HG03469 (cell line): ENCODE results near the gene SAMHD1.
"Not testable (repeated sequence)": the region's sequence is repeated elsewhere in the genome, so short reads cannot be mapped to it uniquely, and the experiment has no call there.

Experiments used
- ATAC-seq: cut with Tn5 transposase; IDR thresholded peaks from one replicate; pipeline ENCODE4 v1.9.1; 2021; ENCODE audit warnings: mild to moderate bottlenecking, moderate library complexity, moderate number of reproducible peaks; ENCODE audit not compliant: unreplicated experiment

Gene SAMHD1

DNA sequence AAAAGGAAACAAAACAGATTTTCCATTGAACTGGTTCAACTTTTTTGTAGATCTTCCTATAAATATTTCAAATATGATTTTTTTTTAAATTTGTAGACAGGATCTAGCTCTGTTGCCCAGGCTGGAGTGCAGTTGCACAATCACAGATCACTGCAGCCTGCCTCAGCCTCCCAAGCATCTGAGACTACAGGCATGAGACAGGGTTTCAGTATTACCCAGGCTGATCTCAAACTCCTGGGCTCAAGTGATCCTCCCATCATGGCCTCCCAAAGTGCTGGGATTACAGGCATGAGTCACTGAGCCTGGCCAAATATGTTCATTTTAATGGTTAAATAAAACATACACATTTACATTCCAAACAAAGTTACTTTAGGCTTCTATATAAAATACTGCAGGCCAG lies 33.6 kb downstream of the SAMHD1 start:
- no peak for ATAC-seq

DNA sequence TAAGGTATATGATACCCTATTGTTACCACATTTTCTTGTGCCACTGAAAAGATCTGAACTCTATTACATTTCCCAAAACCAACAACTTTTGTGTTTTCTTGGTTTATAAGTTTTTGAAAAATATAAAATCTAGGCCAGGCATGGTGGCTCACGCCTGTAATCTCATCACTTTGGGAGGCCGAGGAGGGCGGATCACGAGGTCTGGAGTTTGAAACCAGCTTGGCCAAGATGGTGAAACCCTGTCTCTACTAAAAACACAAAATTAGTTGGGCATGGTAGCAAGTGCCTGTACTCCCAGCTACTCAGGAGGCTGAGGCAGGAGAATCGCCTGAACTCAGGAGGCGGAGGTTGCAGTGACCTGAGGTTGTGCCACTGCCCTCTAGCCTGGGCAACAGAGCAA lies 34.3 kb downstream of the SAMHD1 start:
- ATAC-seq, result no peak

DNA sequence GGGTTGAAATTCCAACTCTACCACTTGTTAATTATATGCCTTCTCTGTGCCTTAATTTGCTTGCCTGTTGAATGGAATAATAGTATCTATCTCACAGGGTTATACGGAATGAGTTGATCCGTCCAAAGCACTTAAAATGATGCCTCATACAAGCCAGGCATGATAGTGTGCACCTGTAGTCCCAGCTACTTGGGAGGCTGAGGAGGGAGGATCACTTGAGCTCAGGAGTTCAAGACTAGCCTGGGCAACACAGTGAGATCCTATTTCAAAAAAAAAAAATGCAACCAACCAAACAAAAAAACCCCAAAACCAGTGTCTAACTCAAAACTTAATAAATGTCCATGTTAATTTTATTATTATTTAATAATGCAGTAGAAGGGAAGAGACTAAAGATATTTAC lies 35.3 kb downstream of the SAMHD1 start:
- ATAC-seq, result no peak

DNA sequence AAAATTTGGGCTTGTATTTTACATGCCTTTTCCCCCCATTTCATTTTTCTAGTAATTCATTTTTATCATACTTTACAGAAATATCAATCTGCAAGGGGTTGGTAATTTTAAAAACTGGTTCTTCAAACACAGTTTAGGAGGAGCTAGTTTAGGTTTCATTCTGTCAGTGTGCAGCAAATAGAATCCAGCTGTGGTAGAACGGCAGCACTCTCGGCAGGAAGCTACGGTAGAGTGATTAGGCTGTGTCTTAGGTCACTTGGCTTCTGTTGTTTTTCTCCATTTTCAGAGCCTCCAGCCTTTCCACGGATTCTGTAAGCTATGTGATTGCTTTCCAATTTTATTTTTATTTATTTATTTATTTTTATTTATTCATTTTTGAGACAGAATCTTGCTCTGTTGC lies 42.9 kb downstream of the SAMHD1 start:
- no peak for ATAC-seq

DNA sequence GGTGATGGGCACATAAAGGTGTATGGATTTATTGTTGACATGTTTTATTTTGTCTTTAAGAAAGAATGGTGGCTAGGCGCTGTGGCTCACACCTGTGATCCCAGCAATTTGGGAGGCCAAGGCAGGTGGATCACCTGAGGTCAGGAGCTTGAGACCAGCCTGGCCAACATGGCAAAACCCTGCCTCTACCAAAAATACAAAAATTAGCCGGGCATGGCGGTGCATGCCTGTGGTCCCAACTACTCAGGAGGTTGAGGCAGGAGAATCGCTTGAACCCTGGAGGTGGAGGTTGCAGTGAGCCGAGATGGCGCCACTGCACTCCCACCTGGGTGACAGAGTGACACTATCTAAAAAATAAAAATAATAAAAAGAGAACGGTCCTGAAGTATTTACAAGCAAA lies 45.4 kb downstream of the SAMHD1 start:
- ATAC-seq, result not testable (repeated sequence)

DNA sequence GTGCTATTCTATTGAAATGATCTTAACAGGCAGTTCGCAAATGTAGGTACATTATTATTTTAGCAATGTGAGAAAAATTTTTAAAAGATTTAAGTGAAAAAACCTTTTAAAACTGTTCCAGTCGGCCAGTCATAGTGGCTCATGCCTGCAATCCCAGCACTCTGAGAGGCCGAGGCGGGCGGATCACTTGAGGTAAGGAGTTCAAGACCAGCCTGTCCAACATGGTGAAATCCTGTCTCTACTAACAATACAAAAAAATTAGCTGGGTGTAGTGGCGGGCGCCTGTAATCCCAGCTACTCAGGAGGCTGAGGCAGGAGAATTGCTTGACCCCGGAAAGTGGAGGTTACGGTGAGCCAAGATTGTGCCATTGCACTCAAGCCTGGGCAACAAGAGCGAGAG lies 45.9 kb downstream of the SAMHD1 start:
- not testable (repeated sequence) for ATAC-seq

DNA sequence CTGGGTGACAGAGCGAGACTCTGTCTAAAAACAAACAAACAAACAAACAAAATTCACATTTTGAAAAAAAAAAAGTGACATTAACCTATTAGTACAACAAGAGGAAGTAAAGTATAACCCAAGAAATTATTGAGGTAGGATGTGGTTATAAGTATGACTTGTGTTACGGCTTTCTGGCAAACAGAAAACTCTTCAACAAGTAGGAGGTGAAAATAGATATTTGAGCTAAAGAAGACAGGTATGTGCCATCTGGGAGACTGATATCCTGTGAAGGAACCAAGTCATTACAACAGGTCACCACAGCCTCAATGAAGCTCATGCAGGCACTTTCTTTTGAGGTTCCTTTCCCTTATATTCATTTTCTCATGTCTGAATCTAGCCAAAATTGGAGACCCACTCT lies 46.8 kb downstream of the SAMHD1 start:
- no peak for ATAC-seq

DNA sequence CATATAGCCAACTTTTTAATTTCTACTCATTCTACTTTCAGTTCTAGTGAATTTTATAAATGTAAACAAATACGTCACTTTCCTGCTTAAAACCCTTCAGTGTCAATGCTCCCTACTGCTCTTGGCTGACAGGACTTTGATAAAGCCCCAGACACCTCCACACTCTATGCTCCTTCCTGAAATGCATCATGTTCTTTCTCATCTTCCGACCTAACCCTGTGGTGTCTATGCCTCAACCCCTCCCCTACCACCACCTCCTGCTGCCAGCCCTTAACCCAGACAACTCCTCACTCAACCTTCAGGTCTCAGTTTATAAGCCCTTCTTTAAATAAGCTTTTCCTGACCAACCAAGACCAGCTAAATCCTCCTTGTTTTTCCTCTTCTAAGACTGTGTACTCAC lies 56.5 kb downstream of the SAMHD1 start:
- no peak for ATAC-seq

DNA sequence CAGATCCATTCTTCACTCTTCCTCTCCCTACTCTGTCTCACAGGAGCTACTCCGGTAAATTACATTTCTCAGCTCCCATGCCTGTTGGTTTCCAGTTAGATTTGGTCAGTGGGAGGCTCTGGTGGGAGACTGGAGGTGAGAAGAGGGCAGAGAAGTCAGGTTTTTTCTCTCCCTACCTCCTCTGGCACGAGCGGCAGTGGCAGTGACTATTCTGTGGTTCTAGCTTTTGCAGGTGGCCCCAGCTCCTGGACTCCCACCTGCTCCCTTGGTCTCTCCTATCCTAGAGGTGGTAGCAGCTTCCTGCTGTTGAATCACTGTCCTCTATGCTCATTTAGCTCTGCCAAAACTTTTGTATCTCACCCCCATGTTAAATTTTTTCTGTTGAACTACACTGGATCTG lies 57.7 kb downstream of the SAMHD1 start:
- no peak for ATAC-seq

DNA sequence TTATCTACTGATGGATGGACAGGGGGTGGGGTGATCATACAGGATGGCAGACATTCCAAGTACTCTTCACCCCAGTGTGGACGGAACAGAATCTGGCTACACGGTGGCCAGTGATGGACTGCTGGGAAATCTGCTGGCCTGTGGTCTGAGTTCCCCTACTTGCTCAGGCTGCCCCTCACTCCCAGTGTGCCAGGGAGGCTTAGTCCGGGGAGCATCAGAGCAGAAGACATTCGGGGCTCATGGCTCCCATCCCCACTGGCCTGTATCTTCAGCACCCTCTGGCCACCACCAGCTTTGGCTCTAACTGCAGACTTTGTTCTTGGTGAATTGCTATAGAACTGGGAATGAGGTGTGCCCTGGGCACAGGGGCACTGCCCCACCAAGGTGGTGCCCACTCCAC lies 60.3 kb downstream of the SAMHD1 start:
- ATAC-seq, result no peak

DNA sequence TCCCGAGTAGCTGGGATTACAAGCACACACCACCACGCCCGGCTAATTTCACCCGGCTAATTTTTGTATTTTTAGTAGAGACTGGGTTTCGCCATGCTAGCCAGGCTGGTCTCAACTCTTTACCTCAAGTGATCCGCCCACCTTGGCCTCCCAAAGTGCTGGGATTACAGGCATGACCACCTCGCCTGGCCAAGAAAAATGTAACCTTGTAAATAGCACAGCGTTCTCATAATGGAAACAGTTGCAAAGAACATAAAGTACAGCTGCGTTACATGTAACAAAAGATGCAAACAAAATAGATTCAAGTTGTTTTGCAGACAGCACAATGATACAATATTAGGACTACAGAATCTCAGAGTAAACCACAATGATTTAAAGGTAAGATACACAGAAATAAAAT lies 60.9 kb downstream of the SAMHD1 start:
- ATAC-seq, result no peak

DNA sequence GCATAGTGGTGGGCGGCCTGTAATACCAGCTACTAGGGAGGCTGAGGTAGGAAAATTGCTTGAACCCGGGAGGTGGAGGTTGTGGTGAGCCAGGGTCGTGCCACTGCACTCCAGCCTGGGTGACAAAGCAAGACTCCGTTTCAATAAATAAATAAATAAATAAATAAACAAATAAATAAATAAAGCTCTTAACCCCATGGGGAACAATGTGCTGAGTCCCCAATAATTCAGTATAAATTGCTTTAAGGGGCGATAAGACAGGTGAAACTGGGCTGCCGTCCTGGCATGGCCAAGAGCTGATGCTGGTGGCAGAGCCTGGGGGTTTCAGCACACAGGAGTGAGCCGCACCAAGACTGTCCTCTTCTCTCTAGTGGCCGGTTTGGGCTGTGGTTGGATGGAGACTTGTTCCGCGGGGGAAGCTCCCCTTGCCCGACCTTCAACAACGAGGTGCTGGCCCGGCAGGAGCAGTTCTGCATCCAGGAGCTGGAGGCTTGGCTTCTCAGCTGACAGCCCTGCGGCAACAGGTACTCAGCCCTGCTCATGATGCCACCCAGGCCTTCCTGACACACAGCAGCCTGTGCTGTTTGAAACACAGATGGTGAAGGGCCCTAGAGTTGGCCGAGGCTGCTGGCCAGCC lies 62.5 kb downstream of the SAMHD1 start:
- ATAC-seq, result no peak

DNA sequence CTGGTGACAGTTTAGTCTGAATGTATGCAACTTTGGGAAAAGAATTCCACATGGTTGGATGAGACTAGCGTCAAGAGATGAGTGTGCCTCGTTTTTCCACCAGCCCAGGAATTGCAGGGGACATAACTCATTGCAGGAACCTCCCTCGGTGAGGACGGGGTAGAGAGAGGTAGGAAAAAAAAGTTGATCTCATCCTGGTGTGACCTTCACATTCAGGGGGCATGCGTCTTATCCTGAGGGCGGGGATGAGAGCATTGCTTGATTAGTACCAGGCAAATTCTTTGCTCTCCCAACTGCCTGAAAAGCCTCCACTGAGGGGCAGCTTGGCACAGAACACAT lies 63.8 kb downstream of the SAMHD1 start:
- ATAC-seq, result no peak

DNA sequence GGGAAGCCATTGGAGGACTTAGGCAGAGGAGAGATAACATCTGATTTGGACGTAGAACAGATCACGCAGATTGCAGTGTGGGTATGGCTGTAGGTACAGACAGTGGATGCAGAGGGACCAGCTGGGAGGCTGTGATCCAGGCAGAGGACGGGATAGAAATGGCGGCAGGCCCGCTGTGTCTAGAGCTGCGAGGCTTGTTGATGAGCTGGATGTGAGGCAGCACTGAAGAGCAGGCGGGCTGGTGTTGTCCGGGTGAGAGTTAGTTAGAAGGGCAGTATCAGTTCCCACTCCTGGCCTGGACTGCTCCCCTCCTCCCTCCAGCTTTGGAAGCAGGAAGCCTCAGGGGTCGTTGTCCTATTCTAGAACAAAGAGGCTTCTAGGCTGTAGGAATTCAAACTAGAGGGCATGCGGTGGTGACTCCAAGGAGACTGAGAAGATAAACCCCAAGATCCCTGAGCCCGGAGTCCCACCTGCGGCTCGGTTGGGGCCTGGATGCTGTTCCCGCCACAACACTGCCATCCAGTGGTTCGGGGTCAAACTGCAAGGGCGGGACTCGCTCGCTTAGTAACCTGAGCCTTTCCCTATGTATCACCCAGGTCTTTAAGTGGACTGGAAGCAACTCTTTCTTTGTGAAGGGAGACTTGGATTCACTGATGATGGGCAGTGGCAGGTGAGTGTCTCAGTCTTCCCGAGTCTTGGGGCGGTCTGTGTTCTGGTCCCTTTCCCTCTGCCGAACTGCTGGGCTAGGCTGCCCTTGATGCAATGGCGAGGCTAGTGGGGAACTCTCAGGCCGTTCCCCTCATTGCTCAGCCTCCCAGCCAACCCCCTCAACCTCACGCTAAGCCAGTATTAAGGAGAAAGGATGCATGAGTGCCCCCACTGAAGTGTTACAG lies 64.4 kb downstream of the SAMHD1 start:
- no peak for ATAC-seq

DNA sequence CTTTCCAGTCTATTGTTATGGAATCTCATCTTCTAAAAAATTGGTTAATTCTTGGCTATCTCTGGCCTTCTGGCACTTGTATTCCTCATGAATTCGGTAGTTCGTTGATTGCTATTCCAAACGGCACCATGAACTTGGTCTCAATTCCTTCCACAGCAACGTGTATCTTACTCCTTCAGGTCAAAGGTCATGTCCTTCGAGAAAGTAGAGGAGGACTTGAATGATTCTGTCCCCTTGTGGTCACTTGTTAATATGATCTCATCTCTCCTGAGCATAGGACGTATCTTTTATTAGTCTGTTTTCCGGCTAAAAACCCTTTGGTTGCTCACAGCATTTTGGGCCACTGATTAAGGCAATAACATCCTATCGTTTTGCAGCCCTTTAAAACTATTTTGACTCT lies 66.2 kb downstream of the SAMHD1 start:
- ATAC-seq, result no peak

DNA sequence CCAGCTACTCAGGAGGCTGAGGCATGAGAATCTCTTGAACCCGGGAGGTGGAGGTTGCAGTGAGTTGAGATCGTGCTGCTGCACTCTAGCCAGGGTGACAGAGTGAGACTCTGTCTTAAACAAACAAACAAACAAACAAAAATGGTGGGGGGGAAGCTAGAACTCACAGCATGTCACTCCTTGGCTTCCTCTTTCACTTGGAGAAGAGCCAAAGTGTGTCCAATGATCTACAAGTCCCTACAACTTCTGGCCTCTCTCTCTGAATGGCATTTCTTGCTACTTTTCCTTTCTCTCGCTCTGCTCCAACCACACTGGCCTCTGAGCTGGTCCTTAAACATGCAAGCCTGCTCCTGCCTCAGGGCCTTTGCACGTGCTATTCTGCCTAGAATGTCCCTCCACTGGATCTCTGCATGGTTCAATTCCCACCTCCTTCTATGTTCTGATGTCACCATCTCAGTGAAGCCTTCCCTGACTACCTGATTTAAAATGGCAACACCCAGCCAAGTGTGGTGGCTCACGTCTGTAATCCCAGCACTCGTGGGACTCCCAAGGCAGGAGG lies 67.5 kb downstream of the SAMHD1 start:
- no peak for ATAC-seq

DNA sequence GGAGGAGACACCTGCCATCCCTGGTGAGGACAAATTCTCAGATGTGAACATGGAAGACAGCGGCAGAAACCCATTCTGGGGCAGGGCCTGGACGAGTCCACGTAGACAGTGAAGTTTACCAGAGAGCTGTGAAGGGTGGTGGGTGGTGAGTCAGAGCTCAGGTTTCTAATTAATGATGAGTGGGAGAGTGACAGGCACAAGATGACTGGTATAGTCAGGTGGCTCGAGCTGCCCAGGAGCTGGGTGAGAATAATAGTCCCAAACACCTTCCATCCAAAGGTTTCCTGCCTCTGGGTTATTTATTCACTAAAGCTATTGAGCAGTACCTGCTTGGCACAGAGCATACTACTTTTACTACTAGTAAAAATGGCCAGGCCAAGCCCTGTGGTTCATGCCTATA lies 69.6 kb downstream of the SAMHD1 start:
- ATAC-seq, result no peak

DNA sequence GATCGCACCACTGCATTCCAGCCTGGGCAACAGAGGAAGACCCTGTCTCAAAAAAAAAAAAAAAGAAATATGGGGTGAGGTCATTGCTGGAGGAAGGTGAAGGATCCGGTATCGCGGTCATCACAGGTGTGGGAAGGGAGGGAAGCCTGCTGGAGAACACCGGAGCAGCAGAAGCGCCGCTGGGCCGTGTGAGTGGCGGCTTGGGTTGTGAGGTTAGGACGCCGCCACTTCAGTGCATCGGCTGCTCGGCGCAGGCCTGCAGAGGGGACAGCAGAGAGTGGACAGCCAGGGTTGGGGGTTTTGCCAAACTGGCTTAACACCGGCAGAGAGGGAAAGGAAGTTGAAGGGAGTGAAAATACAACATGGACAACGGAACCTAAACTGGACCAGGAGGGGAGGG lies 70.2 kb downstream of the SAMHD1 start:
- ATAC-seq, result no peak

DNA sequence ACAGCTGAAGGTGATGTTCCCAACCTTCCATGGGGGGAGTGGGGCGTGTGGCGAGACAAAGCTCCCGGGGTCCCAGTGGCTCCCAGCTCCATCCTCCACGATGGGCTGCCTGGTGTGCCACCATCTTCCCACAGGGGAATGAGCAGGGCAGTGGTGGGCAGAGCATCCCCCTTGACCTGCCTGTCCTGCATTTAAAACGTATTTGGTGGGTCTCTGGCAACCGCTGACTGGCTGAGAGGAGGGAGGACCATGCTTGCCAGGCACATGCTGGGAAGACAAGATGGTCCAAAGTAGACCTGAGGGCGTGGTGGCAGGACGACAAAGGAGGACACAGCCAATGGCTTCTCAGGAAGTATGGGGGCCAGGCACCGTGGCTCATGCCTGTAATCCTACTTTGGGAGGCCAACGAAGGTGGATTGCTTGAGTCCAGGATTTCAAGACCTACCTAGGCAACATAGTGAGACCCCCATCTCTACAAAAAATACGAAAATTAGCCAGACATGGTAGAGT lies 70.7 kb downstream of the SAMHD1 start:
- no peak for ATAC-seq

DNA sequence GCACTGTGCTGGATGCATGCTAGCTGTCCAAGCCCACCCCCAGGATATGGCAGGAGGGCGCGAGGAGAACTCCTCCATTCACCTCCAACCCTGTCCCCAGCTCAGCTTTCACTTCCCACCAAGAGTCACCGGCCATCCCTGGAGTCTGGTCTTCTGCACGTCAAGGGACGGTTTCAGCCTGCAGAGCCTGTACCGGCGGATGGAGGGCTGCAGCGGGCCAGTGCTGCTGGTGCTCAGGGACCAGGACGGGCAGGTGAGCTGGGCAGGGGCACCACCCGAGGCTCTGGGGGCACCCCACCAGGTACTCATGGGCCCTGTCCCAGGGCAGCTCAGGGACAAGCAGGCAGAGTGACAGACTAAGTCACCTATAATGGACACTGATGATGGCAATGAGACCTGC lies 72.6 kb downstream of the SAMHD1 start:
- ATAC-seq, result no peak

DNA sequence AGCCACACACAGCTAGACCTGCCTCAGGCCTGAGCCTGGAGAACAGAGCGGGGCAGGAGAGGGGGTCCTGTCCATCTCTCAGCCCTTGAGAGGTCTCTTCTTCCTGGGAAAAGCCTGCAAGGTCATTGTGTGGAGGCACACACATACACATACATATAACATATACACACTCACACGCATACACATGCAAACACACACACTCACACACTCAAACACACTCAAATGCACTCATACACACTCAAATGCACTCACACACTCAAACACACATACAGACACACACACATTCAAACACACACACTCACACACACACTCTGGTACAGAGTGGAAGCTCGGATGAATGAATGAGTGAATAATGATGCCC lies 75.1 kb downstream of the SAMHD1 start:
- ATAC-seq, result no peak
